HG02623 (cell line): ENCODE data around the gene COL8A1.

ENCODE experiments used
- ATAC-seq: cut with Tn5 transposase; IDR thresholded peaks from one replicate; pipeline ENCODE4 v1.9.1; 2021; ENCODE audit warnings: moderate library complexity; ENCODE audit not compliant: unreplicated experiment

The COL8A1 gene

GRCh38 chr3:99637368-99638111 is 854 bp upstream of the COL8A1 start:
- ATAC-seq: no peak

GRCh38 chr3:99639579-99639978 is 1.2 kb downstream of the COL8A1 start:
- no peak for ATAC-seq

GRCh38 chr3:99640214-99640851 is 1.9 kb downstream of the COL8A1 start:
- ATAC-seq: no peak

GRCh38 chr3:99641480-99641879 is 3.1 kb downstream of the COL8A1 start:
- no peak for ATAC-seq

- ATAC-seq: no peak
Measured at GRCh38 chr3:99641982-99642381, 3.6 kb downstream of the COL8A1 start.

- ATAC-seq: no peak
Measured at GRCh38 chr3:99644017-99644416, 5.6 kb downstream of the COL8A1 start.

- no peak for ATAC-seq
Measured at GRCh38 chr3:99644746-99645145, 6.4 kb downstream of the COL8A1 start.

- ATAC-seq: no peak
Measured at GRCh38 chr3:99645277-99646106, 7.1 kb downstream of the COL8A1 start.

- no peak for ATAC-seq
Measured at GRCh38 chr3:99646107-99646435, 7.7 kb downstream of the COL8A1 start.

GRCh38 chr3:99647081-99647480 is 8.7 kb downstream of the COL8A1 start:
- ATAC-seq: no peak

- no peak for ATAC-seq
Measured at GRCh38 chr3:99648101-99648500, 9.7 kb downstream of the COL8A1 start.

GRCh38 chr3:99648516-99648915 is 10.1 kb downstream of the COL8A1 start:
- no peak for ATAC-seq

GRCh38 chr3:99651531-99651930 is 13.1 kb downstream of the COL8A1 start:
- no peak for ATAC-seq

- no peak for ATAC-seq
Measured at GRCh38 chr3:99656624-99657023, 18.2 kb downstream of the COL8A1 start.

GRCh38 chr3:99658274-99658673 is 19.9 kb downstream of the COL8A1 start:
- no peak for ATAC-seq

GRCh38 chr3:99659032-99659431 is 20.6 kb downstream of the COL8A1 start:
- no peak for ATAC-seq

- no peak for ATAC-seq
Measured at GRCh38 chr3:99659951-99660350, 21.6 kb downstream of the COL8A1 start.

GRCh38 chr3:99662838-99663570 is 24.6 kb downstream of the COL8A1 start:
- no peak for ATAC-seq

- ATAC-seq: no peak
Measured at GRCh38 chr3:99663977-99664376, 25.6 kb downstream of the COL8A1 start.

- no peak for ATAC-seq
Measured at GRCh38 chr3:99665017-99665416, 26.6 kb downstream of the COL8A1 start.

GRCh38 chr3:99666201-99666600 is 27.8 kb downstream of the COL8A1 start:
- no peak for ATAC-seq
